ENCODE measurements around the gene LMO4. TPM values are rescaled to one million over a fixed set of nuclear protein-coding genes. Genes with fewer than 3 reads are reported as not detected.

Gene LMO4
- total RNA-seq, 4 donors from 2014 or later = 29.6 to 47.3 (median 35.8) TPM

DNA sequence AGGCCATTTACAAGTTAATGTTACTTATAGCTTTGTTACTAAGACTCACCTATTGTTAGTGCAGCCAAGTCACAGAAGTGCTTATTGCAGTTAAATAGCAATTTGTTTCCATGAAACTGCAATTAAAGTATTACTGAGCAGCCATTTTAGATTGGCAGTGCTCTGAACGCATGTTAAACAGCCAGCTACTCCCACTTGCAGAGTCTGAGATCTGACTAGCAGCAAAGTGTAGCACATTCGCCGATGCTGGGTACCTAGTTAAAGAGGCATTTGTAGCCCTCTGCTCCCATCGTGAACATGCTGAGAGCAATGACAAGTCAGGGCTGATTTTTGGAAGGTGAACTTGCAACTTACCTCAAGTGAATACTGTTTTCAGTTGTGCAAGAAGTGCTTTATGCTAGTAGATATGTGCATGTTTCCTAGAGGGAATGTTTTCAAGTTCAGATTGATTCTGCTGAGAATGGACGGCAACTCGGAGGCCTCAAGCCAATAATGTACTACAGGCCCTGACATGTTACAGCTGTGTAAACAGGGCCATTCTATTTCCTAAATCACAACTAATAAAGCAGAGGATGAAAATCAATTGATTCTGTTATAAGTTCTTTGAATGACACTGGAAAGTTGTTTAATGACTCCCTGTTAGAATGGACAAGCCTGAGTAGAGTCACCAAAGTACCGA, 19.8 kb downstream of the LMO4 start:
- no peak overlapping the region for H3K27ac ChIP-seq
- intact Hi-C loops (cut with DNase I; ENCODE audit: low total_unique reads) (no loop called here), in situ Hi-C loops (cut with MboI; ENCODE audit: low sequenced_read_pairs in 4 of 4) (loop anchor here in 1 of 4 donors (25.0 kb wide), 3 partner anchors 436 to 1339 kb away; partner anchors contain the start of genes HS2ST1, PKN2, SELENOF and SH3GLB1)
- no peak overlapping the region for H3K4me3 ChIP-seq
- H3K27me3 ChIP-seq = no peaks in the 10 kb centered on the region
- no peak for DNase-seq
- H3K36me3 ChIP-seq = peaks cover 0 to 15% of the 10 kb centered on the region in 2 donors
- no peaks in the 10 kb centered on the region for H3K4me1 ChIP-seq
- no peak for ATAC-seq
- H3K9me3 ChIP-seq = no peaks in the 10 kb centered on the region
- TF ChIP-seq POLR2A (IDR thresholded peaks at IDR 0.05) = no peak
- TF ChIP-seq, protein P1, sequence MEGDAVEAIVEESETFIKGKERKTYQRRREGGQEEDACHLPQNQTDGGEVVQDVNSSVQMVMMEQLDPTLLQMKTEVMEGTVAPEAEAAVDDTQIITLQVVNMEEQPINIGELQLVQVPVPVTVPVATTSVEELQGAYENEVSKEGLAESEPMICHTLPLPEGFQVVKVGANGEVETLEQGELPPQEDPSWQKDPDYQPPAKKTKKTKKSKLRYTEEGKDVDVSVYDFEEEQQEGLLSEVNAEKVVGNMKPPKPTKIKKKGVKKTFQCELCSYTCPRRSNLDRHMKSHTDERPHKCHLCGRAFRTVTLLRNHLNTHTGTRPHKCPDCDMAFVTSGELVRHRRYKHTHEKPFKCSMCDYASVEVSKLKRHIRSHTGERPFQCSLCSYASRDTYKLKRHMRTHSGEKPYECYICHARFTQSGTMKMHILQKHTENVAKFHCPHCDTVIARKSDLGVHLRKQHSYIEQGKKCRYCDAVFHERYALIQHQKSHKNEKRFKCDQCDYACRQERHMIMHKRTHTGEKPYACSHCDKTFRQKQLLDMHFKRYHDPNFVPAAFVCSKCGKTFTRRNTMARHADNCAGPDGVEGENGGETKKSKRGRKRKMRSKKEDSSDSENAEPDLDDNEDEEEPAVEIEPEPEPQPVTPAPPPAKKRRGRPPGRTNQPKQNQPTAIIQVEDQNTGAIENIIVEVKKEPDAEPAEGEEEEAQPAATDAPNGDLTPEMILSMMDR (IDR thresholded peaks at IDR 0.05 in 4 of 5, conservative IDR thresholded peaks at IDR 0.05 in 1 of 5) = no peak

- no peak for ATAC-seq
- no peaks in the 10 kb centered on the region for H3K27me3 ChIP-seq
- H3K27ac ChIP-seq = no peak overlapping the region
- no peaks in the 10 kb centered on the region for H3K9me3 ChIP-seq
- in situ Hi-C loops (cut with MboI; ENCODE audit: low sequenced_read_pairs in 4 of 4) (loop anchor here in 1 of 4 donors (25.0 kb wide), 3 partner anchors 437 to 1338 kb away; partner anchors contain the start of genes HS2ST1, PKN2, SELENOF and SH3GLB1), intact Hi-C loops (cut with DNase I; ENCODE audit: low total_unique reads) (no loop called here)
- no peak for DNase-seq
- peaks cover 0 to 9% of the 10 kb centered on the region in 2 donors for H3K36me3 ChIP-seq
- no peaks in the 10 kb centered on the region for H3K4me1 ChIP-seq
- TF ChIP-seq POLR2A (IDR thresholded peaks at IDR 0.05) = no peak
- TF ChIP-seq, protein P1 (IDR thresholded peaks at IDR 0.05 in 4 of 5, conservative IDR thresholded peaks at IDR 0.05 in 1 of 5) = no peak
- no peak overlapping the region for H3K4me3 ChIP-seq
These were observed 20.4 kb downstream of the LMO4 start for GRCh38 chr1:87349036-87349435.

GRCh38 chr1:87355894-87356293, 27.2 kb downstream of the LMO4 start:
- Histone ChIP-seq H3K36me3 (peaks cover 0 to 4% of the 10 kb centered on the region in 2 donors), H3K27me3 (no peaks in the 10 kb centered on the region), H3K4me3 (no peak overlapping the region), H3K9me3 (no peaks in the 10 kb centered on the region), H3K27ac (no peak overlapping the region), H3K4me1 (no peaks in the 10 kb centered on the region)
- no peak for ATAC-seq
- intact Hi-C loops (cut with DNase I; ENCODE audit: low total_unique reads) = no loop called here
- DNase-seq = no peak
- TF ChIP-seq POLR2A (IDR thresholded peaks at IDR 0.05) = no peak
- TF ChIP-seq, protein P1 (IDR thresholded peaks at IDR 0.05 in 4 of 5, conservative IDR thresholded peaks at IDR 0.05 in 1 of 5) = no peak
- in situ Hi-C loops (cut with MboI; ENCODE audit: low sequenced_read_pairs in 4 of 4) = no loop called here

- ATAC-seq (no peak), DNase-seq (no peak)
- Histone ChIP-seq H3K27me3 (no peaks in the 10 kb centered on the region), H3K4me3 (no peak overlapping the region), H3K36me3 (peaks cover 0 to 4% of the 10 kb centered on the region in 2 donors), H3K4me1 (no peaks in the 10 kb centered on the region), H3K9me3 (no peaks in the 10 kb centered on the region), H3K27ac (no peak overlapping the region)
- no peak for TF ChIP-seq POLR2A (IDR thresholded peaks at IDR 0.05)
- TF ChIP-seq, protein P1 (IDR thresholded peaks at IDR 0.05 in 4 of 5, conservative IDR thresholded peaks at IDR 0.05 in 1 of 5) = no peak
- in situ Hi-C loops (cut with MboI; ENCODE audit: low sequenced_read_pairs in 4 of 4) = no loop called here
- intact Hi-C loops (cut with DNase I; ENCODE audit: low total_unique reads) = no loop called here
These were observed 27.9 kb downstream of the LMO4 start for GRCh38 chr1:87356591-87356990.

Measured in gastrocnemius medialis (tissue), 4 donors.